COLO829 (cell line): ENCODE measurements around the gene IL22RA2.

ENCODE experiments used
- DNase-seq: peaks from one replicate; pipeline ENCODE4 v3.0.0; 2012; ENCODE audit warnings: low spot score

Gene IL22RA2

GRCh38 chr6:137095651-137096238 is 77.7 kb downstream of the IL22RA2 start:
- no peak for DNase-seq

- DNase-seq: no peak
Observed at GRCh38 chr6:137095093-137095492, 78.4 kb downstream of the IL22RA2 start.

DNA sequence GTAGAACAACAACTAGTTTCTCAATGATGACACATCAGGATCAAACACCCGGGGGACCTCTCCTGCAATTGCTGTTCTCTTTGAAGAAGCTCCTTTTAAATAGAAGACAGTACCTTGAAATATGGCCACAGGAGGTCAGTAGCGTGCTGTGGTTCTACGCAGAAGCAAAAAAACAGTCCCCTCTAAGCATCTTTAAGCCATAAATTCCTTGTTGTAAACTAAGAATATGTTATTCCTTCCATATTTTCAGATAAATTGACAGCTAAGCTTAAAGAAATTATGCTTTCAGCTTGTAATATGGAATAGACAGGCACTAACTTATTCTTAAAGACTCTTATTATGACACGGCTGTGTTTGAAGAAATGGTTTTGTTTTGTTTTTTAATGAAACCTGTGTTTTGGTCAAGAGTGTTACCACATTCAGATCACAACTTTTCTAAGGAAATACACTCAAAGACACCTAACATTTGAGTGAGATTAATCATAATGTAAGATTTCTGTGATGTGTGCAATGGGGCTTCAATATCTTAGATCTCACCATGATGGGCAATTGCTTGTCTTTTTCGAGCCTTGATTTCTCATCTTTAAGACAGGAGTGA is 78.9 kb downstream of the IL22RA2 start:
- DNase-seq: peak; percentile 77
